GM18508 (cell line): Measurements from ENCODE around the gene WDR26.
"Not testable (repeated sequence)": the region's sequence is repeated elsewhere in the genome, so short reads cannot be mapped to it uniquely, and the experiment has no call there.

Source experiments
- ATAC-seq: cut with Tn5 transposase; IDR thresholded peaks from one replicate; pipeline ENCODE4 v1.9.1; 2021; ENCODE audit warnings: moderate number of reproducible peaks; ENCODE audit not compliant: insufficient read depth, unreplicated experiment

The WDR26 gene

DNA sequence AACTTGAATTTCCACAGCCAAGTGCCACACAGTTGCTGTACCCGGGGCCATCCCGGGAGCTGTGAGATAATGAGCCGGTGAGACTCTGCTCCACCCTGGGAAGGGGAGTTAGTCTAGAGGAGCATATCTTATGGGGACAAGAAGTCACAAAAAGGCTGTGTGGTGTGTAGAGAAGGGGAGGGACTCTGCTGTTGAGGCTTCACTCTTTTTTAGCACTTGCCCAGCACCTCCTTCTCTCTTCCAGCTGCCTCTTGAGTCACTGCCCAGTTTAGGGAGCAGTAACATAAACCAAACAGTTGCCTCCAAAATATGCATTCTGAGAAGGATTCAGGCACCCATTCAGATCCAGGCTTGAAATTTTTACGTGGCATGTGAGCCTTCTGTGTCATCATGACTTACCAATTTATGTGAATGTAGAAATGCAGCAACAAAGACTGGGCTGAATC, 744 bp upstream of the WDR26 start:
- no peak for ATAC-seq

DNA sequence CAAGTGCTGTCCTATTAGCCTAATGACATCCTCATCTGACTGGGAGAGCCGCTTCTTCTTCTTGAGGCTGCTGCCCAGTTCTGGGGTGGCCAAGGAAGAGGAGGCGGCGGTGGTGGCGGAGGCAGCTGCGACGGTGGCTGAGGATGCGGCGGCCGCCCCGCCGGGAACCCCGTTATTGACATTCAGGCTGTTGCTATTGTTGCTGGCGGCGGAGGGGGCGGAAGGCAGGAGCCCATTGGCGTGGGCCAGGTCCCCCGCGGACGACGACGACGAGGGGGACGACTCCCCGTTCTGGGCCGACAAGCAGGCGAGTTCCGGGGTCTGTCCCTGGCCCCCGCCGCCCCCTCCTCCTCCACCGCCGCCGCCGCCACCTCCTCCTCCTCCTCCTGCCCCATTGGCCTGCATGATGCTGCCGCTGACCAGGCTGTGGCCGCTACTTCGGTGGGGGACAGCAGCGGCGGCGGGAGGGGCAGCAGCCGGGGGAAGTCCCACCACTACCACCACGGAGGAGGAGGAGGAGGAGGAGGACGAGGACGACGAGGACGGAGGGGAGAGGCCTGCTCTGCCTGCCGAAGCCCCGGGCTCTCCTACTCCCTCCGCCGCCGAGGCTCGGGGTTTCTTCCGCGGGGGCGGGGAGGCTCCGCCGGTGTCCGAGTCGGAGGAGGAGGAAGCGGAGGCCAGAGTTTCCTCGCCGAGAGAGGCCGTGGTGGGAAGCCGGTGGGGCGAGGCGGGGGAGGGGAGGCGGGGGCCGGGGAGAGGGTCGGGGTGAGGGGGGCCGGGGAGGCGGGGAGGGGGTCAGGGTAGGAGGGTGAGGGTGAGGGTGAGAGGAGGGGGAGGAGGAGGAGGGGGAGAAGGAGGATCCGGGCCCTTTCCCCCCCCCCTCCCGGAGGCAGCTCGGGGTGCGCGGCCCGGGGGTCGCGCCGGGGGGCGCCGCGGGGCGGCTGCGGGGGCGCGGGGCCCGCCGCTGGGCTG, 610 bp downstream of the WDR26 start:
- peak; percentile 3 for ATAC-seq

DNA sequence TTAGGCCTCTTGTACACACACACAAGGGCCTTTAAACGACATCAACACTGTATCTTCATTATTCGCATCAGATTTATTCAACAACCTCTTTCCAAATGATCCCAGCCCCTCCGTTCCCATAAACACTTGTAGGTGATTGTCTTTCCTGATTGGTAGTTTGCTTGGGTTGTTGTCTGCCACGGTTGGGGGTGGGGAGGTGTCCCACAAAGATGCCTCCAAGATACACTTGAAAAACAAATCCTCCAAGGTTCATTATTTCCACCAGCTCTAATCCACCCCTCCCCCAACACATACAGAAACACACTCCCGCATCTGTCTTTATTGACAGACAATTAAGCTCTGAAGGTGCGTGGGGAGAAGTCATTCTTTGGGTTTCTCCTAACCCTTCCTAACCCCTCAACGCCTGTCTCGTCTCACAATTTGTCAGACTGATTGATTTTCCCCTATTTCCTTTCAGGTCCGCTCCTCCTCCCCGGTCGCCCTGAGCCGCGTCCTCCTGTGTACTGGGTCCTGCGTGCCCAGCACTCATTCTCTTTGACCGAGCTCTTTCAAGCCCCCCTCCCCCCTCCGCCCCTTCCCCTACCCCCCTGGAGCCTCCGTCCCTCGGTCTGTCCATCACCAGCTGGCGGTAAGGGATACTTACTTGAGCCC, 1.4 kb downstream of the WDR26 start:
- ATAC-seq = no peak

DNA sequence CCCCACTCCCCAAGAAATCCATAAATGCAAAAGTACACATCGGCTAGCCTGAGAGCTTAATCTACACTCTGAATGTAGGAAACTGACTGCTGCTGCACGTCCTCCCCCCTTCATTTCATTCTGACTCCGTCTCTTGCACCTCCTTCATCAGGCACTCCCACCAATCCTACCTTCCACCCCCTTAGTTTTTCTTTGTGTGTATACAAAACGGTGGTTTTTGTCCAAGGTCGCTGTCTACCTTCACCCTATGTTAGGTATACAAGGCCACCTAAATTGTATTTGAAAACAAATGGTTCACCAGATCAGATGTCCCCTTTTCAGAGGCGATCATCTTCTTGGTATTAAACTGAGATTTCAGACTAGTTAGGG, 1.9 kb downstream of the WDR26 start:
- no peak for ATAC-seq

DNA sequence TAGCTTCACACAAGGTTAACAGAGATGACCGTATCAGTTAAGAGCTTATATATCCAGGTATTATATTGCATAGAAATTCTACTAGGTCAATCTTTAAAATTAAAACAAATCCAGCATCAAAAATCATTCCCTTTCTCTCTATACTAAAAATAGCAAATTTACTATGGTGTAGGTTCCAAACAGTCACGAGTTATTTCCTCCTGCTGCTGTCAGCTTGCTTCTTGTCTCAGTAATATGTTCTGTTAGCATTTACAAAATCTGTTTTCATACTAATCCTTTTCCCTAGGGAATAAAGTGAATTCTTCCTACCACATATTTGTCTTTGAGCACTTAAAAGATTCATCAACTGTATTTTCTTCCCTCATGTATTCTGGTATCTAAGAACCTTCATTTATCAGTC, 2.5 kb downstream of the WDR26 start:
- no peak for ATAC-seq

DNA sequence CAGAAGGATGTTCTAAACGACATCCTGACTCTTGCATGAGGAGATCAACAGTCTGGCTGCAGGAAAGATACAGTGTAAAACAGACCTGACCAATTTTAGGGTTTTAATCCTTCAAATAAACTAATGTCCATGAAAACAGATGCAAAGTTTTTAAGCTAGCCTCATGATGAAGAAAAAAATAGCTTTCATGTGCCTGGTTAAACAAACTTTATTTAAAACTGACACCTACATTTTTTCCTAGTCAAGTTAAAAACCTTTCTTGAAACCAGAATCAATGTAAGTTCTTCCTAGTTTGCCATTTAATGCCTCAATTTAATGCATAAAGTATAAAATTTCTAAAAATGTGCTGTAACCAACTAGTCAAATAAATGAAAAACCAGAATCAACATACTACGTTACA, 2.9 kb downstream of the WDR26 start:
- ATAC-seq = no peak

DNA sequence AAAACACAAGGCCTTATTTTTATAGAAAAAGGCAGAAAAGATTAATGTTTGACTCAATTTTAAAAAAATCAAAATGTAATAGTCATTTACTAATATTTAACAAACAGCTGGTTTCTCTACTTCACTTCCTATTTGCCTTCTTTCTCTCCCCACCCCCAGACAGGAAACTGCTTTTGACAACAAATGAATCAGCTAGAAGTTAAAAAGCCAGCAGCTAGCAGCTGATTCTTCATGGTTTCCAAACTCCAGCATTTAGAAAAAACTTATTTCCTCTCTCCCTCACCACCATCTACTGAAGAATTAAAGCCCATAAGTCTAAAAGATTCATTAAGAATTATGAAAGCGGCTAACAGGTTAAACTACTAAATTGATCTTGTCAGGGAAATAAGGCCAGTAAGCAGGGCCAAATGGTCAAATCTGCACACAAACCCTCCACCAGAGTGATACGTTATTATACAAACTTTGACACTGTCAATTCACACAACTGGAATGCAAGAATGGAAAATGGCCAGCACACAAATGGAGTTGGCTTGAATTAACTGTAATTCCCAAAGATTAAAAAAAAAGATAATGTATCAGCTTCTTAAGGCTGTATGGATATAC, 4.0 kb downstream of the WDR26 start:
- no peak for ATAC-seq

DNA sequence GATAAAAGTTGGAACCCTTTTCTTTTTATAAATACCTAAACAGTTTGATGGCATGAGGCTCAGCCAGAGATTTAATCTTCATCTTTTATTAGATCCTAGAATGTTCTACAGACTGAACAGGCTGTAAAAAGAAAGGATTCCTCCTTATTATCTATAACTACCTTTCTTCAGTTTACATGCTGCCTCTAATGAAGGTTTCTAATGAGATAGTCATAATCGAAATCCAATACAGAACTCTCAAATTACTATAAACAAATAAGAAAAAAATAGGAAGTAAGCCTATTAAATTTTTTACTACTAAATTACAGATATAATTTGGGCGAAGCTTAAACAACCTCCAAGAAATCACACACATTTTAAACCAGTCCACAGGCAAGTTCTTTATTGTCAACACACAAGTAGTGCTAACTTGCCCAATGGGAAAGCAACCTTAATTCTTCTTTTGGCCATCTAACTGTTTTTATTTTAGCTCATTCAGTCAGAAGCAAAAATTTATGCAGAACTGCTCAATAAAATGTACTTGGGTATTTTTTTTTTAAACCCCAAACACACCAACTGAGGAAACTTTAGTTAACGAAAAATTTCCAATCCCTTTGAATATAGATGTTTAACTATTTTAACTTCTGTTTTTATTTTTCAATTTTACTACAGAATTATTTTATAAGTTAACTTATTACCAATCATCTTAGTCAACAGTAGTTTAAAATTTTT, 4.8 kb downstream of the WDR26 start:
- no peak for ATAC-seq

DNA sequence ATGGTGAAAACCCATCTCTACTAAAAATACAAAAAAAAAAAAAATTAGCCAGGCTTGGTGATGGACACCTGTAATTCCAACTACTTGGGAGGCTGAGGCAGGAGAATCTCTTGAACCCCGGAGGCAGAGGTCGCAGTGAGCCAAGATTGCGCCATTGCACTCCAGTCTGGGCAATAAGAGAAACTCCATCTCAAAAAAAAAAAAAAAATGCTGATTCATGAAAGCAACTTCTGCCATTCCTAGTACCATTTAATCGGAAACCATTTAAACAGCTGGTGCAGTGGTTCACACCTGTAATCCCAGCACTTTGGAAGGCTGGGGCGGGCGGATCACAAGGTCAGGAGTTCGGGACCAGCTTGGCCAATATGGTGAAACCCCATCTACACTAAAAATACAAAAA, 5.9 kb downstream of the WDR26 start:
- ATAC-seq = not testable (repeated sequence)

DNA sequence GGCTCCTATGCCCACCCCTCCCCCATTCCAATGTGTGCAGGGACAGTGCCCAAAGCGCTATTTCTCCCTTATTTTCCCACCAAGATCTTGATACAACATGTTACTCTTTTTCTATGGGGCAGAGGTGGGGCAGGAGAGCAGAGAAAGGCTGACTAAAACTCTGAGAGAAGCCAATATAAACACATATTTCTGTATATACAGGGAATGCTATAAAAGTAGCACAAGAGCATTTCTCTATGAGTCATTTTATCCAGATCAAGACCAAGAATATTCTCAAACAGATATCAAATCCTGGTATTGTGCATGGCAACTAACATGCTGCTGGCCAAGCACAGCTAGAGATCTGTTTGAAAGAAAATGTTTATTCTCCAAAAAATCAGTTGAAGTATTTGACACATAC, 7.3 kb downstream of the WDR26 start:
- no peak for ATAC-seq

DNA sequence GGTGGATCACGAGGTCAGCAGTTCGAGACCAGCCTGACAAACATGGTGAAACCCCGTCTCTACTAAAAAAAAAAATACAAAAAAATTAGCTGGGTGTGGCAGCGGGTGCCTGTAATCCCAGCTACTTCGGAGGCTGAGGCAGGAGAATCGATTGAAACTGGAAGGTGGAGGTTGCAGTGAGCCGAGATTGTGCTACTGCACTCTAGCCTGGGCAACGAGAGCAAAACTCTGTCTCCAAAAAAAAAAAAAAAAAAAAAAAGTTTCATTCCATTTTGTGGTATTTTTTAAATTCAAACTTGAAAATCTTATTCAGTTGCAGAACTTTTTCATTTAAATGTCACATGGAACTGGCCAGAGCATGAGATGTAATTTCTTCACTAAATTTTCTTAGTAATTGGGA, 7.7 kb downstream of the WDR26 start:
- not testable (repeated sequence) for ATAC-seq

DNA sequence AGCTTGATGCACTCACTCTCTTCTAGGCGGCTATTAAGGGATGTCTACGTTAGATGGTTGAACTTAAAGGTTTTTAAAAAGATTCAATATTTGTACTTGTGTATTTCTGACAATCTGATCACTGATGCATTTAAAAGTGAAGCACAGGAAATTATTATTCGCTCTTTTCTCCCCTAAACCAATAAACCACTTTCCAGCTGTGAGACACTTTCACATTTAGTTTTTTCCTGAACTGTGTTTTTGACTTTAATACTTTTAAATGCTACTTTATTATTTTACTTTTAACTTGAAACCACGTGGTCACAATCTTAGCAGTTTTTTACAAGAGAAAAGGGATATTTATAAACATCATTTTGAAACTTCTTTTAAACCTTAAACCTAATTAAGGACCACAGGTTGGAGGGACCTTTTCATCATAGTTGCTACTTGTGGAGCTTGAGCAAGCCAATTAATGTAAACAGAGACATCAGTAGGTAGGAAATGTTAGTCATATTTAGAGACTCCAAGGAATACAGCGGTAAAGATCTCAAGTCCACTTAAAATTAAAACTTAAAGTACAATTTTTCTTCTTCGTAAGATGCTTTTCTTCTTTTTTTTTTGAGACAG, 9.2 kb downstream of the WDR26 start:
- no peak for ATAC-seq

DNA sequence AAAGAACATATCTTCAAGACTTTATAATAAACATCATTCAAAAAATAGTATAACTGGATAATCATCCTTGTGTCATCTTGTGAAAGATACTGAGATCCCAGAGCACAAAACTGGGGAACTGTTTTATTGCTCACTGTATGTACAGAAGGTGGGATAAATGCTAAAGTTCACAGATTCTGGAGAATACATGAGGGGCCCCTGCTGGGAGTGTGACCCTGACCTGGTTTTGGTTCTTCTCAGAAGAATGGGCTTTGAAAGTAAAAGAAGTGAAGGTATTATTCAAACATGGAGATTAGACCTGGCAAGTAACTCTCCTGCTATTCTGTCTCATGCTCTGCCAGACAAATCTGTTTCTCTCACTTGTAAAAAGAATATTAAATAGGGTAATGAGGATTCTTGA, 14.5 kb downstream of the WDR26 start:
- ATAC-seq = no peak

DNA sequence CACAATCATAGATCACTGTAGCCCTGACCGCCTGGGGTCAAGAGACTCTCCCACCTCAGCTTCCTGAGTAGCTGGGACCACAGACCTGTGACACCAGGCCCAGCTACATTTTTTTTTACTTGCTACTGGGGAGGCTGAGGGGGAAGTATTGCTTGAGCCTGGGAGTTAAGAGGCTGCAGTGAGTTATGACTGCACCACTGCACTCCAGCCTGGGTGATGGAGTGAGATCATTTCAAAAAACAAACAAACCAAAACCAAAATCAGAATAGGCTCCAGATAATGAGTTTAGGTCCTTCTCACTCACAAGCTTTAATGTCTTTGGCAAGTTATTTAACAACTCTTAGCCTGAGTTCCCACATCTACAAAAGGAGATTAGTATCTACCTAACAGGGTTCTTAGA, 22.8 kb downstream of the WDR26 start:
- ATAC-seq = no peak

DNA sequence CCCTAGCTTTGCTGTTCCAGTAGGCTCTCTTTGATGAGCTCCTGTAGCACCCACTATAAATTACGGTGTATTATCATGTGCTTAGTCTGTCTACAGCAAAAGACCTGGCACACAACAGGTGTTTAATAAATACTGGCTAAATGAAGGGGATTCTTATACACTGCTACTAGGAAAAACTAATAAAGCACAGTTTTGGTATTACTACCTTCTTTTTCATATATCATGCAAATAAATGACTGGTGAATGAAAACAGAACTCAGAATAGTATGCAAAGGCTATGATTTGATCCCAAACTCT, 26.4 kb downstream of the WDR26 start:
- no peak for ATAC-seq

DNA sequence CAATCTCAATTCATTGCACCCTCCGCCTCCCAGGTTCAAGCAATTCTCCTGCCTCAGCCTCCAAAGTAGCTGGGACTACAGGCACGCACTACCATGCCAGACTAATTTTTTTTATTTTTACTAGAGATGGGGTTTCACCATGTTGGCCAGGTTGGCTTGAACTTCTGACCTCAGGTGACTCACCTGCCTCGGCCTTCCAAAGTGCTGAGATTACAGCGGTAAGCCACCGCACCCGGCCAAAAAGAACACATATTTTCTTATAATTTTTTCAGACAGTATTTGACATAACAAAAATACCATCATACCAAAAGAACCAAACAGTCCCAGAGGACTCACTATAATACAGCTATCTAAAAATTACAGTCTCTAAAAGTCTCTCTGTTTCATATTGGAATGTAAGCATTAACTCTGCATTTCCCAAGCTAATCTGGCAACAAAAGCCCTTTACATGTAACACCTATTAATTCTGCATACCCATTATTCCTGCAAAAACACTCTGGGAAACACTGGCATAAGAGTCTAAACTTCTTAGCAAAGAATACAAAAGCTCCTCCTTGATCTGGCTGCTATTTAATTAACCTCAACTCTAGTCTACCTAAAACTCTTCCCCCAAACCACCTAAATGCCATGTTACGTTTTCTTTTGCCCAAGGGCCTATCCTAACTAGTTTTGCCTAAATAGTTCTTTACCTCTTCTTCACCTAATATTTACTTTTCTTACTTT, 26.9 kb downstream of the WDR26 start:
- no peak for ATAC-seq

DNA sequence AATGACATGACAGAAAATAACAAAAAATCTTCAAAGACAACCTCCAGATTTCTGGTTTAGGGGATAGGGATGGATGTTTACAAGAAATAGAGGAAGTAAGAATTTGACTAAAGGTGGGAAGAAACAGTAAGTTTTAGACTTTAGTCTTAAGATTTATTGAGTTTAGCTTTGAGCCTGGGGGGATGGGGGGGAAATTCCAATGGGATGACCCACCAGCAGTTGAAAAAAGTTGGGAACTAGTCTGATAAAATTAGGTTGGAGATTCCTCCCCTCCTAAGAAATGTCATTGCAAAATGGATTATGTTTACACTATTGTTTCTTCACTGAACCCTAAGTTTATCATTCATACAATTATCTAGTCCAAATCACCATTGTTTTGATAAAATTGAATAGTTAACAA, 28.4 kb downstream of the WDR26 start:
- no peak for ATAC-seq

DNA sequence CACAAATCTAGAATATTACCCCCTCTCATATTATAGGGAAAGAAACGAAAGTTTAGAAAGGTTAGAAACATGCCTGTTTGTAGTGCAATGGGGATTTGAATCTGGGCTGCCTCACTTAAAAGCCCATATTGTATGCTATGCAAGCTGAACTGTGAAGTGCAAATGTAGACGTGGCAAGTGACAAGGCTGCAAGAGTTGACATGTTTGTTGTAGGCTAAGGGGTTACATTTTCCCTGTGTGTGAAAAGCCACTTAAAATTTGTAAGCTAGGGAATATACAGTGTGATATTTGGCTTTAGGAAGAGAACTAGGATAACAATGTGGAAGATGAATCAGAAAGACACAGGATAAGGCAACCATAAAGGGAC, 29.0 kb downstream of the WDR26 start:
- ATAC-seq = no peak

DNA sequence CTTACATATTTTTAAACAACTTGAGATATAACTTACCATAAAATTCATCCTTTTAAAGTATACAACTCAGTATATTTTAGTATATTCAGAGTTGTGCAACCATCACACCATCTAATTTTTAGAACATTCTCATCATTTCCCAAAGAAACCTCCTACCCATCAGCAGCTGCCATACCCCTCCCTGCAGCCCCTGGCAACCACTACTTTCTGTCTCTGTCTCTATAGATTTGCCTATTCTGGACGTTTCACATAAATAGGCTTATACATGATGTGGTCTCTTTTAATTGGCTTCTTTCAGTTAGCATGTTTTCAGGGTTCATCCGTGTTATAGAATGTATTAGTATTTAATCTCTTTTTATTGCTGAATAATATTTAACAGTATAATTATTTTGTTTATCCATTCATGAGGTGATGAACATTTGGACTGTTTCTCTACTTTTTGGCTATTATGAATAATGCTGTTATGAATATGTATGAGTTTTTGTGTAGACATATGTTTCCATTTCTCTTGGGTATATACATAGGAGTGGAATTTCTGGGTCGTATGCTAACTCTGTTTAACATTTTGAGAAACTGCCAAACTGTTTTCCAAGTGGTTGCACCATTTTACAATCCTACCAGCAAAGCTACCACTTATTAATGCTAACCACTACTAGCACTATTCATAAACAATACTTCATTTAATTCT, 29.5 kb downstream of the WDR26 start:
- no peak for ATAC-seq
